SIG-M5 treated with dmso at 0.1 percent for 504 hours (cell line): ENCODE data around the gene BIRC7.

Experiments used
- DNase-seq: peaks from one replicate; lab custom pipeline; 2025; ENCODE audit not compliant: unreplicated experiment; lab: John Stamatoyannopoulos, UW

The BIRC7 gene

DNA sequence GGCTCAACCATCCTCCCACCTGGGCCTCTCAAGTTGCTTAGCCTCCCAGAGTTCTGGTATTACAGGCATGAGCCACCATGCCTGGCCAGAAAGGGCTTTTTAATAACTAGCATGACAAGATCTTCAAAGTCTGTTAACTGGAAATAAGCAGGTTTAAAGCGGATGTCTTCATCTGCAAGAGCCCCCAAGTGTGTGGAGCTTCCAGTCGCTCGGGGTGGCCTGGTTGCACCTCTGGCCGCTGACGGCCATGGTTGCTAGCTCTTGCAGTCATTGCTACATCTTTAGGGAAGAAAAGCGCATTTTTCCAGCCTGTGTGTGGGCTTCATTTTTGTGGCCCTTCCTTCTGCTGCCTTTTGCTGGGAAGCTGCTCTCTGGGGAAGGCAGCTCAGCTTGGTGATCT is 44.7 kb downstream of the BIRC7 start:
- no peak for DNase-seq

DNA sequence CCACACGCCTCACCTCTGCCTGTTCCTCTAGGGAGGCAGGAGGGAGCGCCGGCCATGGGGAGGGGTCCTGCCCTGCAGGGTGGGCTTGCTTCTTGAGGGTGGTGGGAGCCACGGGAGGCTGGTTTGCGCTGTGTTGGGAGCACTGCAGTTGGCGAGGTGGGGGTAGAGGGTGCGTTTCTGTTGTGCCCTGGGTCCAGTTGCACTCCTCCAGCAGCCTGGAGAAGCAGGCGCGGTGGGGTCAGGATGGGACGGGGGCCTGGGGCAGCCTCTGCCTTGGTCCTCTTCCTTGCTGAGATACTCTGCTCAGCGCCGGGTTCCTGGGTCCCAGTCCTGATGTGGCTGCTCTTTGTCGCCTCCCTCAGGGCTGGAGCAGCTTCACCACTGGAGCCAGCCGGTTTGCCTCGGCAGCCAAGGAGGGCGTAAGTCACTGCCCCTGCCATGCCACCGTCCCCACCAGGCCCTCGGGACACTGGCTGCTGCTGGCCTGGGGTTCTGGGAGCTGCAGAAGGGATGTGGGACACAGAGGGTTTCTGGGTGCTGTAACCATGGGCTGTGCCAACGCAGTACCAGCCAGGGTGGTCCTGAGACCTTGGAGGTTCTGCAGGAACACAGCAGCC is 45.3 kb downstream of the BIRC7 start:
- peak; percentile 13 for DNase-seq

GRCh38 chr20:63281742-63282665 is 46.3 kb downstream of the BIRC7 start:
- no peak for DNase-seq

- DNase-seq: no peak
These were observed 47.2 kb downstream of the BIRC7 start for GRCh38 chr20:63282946-63283345.

DNA sequence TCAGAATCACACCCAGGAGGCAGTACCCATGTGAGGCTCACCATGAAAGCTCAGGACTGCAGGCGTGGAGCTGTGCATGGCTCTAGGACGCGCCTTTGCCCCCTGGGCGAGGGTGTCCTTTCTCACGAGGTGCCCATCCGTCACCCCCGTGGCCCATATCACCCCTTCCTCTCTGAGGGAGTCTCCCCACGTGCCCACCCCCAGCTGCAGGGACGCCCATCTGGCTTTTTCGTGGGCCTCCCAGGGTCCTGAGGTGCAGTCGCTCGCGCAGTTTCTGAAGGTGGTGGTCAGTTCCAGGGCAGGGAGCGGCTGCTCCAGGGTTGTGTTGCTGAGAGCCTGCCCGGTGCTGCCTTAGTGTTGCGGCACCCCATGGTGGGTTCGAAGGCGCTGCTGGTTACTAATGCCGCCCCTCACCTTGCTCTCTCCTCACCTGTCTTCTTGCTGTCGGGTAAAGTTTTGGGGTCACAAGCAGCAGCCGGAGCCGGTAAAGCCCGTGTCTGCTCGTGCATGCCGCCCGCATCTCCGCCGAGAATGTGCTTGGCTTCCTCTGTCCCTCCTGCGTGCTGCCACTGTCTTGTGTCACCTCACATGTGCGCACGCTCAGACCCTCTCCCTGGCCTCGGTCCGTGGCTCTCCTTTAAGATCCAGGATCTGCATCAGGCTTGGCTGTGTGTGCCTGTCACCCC is 47.8 kb downstream of the BIRC7 start:
- DNase-seq: no peak

DNA sequence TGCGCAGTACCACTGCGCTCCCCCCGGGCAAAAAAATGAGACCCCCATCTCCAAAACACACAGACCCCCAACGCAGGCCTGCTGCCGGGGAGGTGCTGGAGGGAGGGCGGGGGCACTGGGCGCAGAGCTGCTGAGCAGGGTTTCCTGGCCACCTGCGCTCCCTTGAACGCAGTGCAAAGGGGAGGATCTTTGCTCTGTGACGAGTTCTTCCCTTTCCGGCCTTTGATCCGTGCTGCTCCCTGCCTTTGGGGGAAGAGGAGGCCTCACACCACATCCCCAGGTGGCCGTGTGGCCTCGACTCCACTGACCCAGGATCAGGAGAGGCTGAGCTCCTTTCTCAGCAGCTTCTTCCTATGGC is 48.4 kb downstream of the BIRC7 start:
- no peak for DNase-seq

GRCh38 chr20:63284544-63284949 is 48.8 kb downstream of the BIRC7 start:
- no peak for DNase-seq

- DNase-seq: no peak
These were observed 49.3 kb downstream of the BIRC7 start for GRCh38 chr20:63284981-63285524.

- no peak for DNase-seq
These were observed 50.2 kb downstream of the BIRC7 start for GRCh38 chr20:63285636-63286615.

DNA sequence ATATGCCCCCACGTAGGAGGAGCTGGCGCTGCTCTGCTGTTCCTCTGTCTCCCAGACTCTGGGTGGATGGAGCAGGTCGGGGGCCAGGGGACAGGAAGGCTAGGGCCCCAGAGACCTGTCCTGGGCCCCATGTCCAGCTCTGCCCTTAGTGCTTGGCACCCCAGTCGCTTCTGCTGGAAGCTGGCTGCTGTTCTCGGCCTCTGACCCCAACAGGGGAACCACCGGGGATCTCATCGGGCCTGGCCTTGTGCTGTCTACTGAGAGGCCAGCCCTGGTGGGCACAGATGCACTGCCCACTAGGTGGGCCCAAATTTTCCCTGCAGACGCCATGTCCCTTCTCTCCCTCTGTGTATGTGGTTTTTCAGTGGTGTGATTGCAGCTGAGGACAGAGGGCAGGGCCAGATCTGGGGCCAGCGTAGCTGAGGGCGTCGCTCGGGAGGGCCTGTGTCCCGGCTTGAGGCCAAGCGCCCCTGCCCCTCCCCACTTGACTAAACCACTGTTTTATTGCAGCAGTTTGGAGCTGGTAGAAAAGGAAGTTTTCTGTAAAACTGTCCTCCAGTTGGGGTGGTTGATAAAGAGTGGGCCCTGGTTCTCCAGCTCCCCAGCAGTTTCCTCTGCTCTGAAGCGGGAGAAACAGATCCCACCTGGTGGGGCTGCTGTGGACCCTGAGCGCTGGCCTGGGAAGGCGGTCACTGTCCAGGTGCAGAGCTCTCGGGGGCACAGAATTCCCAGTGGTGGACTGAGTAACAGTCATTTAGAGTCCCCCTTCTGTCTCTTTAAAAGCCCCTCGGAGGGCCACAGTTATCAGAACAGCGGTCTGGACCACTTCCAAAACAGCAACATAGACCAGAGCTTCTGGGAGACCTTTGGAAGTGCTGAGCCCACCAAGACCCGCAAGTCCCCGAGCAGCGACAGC is 51.3 kb downstream of the BIRC7 start:
- no peak for DNase-seq

DNA sequence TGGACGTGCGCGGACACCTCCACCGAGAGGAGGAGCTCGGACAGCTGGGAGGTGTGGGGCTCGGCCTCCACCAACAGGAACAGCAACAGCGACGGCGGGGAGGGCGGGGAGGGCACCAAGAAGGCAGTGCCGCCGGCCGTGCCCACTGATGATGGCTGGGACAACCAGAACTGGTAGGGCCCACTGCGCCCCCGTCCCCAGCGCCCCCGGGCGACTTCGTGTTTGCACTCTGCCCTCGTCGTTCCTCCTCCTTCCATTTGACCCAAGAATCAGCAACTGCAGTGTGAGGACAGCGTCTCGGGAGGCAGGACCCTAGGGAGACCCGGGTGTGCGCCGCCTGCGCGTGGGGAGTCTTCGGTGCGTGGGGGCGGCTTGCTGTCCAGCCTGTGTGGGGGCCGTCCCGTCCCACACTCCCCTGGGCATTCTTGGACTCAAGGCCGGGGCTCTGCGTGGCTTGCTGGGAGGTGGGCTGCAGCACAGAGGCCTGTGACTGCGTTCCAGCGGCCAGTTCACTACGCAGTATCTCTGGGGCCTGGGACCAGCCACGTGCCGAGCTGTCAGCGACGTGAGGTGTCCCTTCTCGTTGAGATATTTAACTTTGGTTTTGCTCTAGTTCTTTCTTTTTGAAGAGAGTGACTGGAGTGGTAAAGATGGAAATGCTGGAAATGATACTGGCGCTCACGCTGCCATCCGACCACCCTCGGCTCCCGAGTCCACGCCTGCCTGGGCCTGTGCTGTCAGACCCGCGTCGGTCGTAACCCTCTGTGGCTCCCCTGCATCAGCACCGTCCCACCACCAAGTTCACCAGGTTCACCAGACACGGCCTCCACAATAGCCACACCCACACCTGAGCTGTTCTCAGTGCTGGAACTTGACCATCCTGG is 52.2 kb downstream of the BIRC7 start:
- no peak for DNase-seq

- no peak for DNase-seq
These were observed 53.0 kb downstream of the BIRC7 start for GRCh38 chr20:63288581-63289251.

- DNase-seq: no peak
These were observed 53.8 kb downstream of the BIRC7 start for GRCh38 chr20:63289311-63290135.
